HG02938 (cell line): ENCODE results near the gene ARMC2.
"Not testable (repeated sequence)": the region's sequence is repeated elsewhere in the genome, so short reads cannot be mapped to it uniquely, and the experiment has no call there.

ENCODE experiments used
- ATAC-seq: cut with Tn5 transposase; IDR thresholded peaks from one replicate; pipeline ENCODE4 v1.9.1; 2021; ENCODE audit warnings: mild to moderate bottlenecking, moderate library complexity; ENCODE audit not compliant: unreplicated experiment

Gene ARMC2

GRCh38 chr6:108831104-108831503 is 17.1 kb upstream of the ARMC2 start:
- ATAC-seq = no peak

- ATAC-seq = no peak
Measured at GRCh38 chr6:108832738-108833137, 15.5 kb upstream of the ARMC2 start.

- no peak for ATAC-seq
Measured at GRCh38 chr6:108835218-108835850, 12.9 kb upstream of the ARMC2 start.

- ATAC-seq = no peak
Measured at GRCh38 chr6:108836061-108836460, 12.2 kb upstream of the ARMC2 start.

- ATAC-seq = no peak
Measured at GRCh38 chr6:108837236-108837971, 10.8 kb upstream of the ARMC2 start.

GRCh38 chr6:108838101-108838717 is 10.0 kb upstream of the ARMC2 start:
- no peak for ATAC-seq

- no peak for ATAC-seq
Measured at GRCh38 chr6:108839083-108839642, 9.1 kb upstream of the ARMC2 start.

- ATAC-seq = no peak
Measured at GRCh38 chr6:108840919-108841318, 7.3 kb upstream of the ARMC2 start.

- no peak for ATAC-seq
Measured at GRCh38 chr6:108841377-108841855, 6.8 kb upstream of the ARMC2 start.

- no peak for ATAC-seq
Measured at GRCh38 chr6:108844135-108844534, 4.1 kb upstream of the ARMC2 start.

GRCh38 chr6:108845145-108845544 is 3.1 kb upstream of the ARMC2 start:
- no peak for ATAC-seq

- no peak for ATAC-seq
Measured at GRCh38 chr6:108846101-108846500, 2.1 kb upstream of the ARMC2 start.

- no peak for ATAC-seq
Measured at GRCh38 chr6:108846628-108847027, 1.6 kb upstream of the ARMC2 start.

- no peak for ATAC-seq
Measured at GRCh38 chr6:108847738-108848115, 495 bp upstream of the ARMC2 start.

GRCh38 chr6:108850669-108851465 is 2.6 kb downstream of the ARMC2 start:
- ATAC-seq = no peak

GRCh38 chr6:108851756-108852155 is 3.5 kb downstream of the ARMC2 start:
- ATAC-seq = no peak

GRCh38 chr6:108853077-108853476 is 4.9 kb downstream of the ARMC2 start:
- no peak for ATAC-seq

GRCh38 chr6:108862479-108863191 is 14.4 kb downstream of the ARMC2 start:
- no peak for ATAC-seq

- ATAC-seq = not testable (repeated sequence)
Measured at GRCh38 chr6:108865751-108866286, 17.6 kb downstream of the ARMC2 start.

GRCh38 chr6:108866798-108867197 is 18.6 kb downstream of the ARMC2 start:
- no peak for ATAC-seq
